Measurements from ENCODE around the gene PRKAG2.

GRCh38 chr7:151709141-151710038, 167.5 kb downstream of the PRKAG2 start:
- no peak for TF ChIP-seq CTCF (IDR thresholded peaks at IDR 0.05)
- TF ChIP-seq EP300 (IDR thresholded peaks at IDR 0.05) = no peak
